Hematopoietic multipotent progenitor cell treated with erythropoietin and hydrocortisone succinate and interleukin-3 and kit ligand, for 17 days (in vitro differentiated cells): ENCODE measurements around the gene ITCH.
"Not testable (repeated sequence)": the region's sequence is repeated elsewhere in the genome, so short reads cannot be mapped to it uniquely, and the experiment has no call there.

Experiments
- DNase-seq: peaks from one replicate; pipeline ENCODE4 v3.0.0-alpha.2; 2015; ENCODE audit warnings: low spot score

The ITCH gene

DNA sequence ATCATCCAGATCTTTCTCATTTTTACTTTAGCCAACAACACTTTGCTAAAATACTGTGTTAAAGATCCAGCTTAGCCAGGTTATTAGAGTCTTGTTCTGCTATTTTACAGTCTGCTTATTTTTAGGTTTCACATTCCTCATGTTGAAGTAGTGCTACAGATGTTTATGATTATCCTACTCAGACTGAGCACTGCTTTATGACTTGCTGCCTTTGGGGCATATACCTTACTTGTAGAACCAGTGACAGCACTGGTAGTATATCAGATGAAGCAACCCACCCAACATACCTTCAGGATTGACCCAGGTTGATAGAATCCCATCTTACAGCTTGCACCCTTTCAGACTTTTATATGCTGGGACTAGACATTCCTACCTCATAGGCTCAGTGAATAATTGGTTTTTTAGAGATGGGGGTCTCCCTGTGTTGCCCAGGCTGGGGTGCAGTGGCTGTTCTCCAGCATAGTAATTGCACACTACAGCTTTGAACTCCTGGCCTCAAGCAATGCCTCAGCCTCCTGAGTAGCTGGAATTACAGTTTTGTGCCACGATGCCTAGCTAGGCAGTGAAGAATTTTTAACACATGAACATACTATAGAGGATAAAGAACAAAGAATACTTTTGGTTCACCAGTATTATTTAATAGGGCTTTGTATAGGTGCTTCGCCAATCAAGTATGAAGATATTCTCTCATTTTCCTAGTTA lies 89.4 kb downstream of the ITCH start:
- DNase-seq = no peak

DNA sequence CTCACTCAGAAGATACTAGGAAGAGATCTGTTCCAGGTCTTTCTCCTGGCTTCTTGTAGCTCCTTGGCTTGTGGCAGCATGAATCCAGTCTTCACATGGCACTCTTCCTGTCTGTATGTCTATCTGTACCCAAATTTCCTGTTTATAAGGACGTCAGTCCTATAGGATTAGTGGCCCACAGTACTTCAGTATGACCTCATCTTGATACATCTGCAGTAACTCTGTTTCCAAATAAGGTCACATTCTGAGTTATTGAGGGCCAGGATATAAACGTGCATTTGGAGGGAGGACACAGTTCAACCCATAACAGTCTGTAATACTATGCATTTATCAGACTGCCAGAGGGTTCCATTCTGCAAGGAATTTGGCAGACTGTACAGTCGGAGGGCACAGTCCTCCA lies 95.6 kb downstream of the ITCH start:
- no peak for DNase-seq

DNA sequence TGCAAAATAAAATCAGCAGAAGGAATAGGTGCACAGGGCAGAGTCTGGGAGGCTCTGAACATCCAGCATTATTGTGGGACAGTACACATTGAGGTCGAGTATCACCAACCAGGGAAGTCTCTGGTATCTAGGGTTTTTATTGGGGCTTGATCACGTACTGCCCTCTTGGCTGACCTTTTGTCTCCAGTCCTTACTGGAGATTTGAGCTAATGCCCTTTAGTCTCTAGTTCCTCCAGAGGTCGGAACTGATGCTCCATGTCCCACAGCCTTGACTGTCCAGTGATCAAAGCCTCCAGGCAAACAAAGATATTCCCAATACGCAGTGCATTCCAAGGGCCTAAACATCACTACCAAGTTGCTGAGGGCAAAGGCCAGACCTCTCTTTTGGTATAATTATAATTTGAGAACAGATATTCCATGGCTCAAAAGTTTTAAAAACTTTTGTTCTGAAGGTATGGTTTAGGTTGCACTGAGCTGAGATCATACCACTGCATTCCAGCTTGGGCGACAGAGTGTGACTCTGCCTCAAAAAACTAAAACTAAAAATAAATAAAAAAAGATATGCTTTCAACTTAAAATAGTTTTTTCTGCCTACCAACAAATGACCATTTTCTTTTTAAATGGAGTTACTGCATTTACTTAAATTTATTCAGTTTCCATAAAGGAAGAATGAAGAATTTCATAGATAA lies 96.3 kb downstream of the ITCH start:
- no peak for DNase-seq

DNA sequence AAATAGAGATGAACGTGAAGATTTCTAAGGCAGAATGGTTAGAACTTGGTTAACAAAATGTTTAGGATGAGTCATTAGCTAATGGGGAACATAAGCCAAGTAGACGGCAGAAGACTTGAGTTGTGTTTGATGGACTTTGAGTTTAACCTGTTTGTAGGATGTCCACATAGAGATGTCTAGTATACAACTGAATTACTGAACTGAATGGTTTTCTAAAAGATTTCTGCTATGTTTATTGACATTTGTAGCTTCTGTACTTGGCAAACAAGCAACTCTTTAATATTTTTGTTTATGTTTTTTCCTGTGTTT lies 98.7 kb downstream of the ITCH start:
- no peak for DNase-seq

DNA sequence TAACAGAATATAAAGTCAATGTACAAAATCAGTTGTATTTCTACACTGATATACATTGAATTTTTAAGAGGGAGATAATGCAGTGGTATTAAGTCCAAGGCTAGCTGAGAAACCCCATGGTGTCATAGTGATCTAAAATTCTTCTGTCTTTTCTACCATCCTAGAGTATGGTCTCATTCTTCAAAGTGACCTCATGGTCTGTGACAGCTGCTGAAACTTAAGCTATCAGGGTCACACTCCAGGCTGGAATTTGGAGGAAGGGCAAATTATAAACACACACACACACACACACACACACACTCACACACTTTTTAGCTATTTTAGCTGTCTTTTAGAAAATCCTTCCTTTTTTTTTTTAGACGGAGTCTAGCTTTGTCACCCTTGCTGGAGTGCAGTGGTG lies 105.9 kb downstream of the ITCH start:
- DNase-seq = no peak

DNA sequence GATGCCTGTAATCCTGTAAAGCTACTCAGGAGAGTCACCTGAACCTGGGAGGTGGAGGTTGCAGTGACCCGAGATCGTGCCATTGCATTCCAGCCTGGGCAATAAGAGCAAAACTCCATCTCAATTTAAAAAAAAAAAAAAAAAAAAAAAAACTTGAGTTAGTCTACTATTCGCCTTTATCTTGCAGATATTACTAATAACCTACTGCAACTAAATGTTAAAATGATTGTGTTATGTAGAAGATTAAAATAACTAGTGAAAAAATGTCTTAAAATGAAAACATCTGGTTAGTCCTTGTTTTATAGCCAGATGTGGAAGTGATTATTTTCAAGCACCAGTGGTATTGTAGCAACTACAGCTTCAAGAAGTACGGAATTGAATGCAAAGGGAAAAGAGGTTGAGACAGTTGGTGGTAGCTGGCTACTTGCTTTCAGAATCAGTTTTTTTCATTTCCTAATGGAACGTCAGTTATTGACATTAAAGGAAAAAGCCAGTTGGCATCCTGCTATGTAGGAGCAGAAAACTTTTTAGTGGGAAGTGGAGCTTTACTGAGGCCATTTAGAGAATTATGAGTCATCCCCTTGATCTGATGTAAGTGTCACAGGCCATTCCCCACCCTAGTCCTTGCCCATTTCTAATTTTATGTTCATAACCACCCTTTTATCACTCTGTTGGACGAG lies 109.3 kb downstream of the ITCH start:
- DNase-seq = peak; percentile 23

DNA sequence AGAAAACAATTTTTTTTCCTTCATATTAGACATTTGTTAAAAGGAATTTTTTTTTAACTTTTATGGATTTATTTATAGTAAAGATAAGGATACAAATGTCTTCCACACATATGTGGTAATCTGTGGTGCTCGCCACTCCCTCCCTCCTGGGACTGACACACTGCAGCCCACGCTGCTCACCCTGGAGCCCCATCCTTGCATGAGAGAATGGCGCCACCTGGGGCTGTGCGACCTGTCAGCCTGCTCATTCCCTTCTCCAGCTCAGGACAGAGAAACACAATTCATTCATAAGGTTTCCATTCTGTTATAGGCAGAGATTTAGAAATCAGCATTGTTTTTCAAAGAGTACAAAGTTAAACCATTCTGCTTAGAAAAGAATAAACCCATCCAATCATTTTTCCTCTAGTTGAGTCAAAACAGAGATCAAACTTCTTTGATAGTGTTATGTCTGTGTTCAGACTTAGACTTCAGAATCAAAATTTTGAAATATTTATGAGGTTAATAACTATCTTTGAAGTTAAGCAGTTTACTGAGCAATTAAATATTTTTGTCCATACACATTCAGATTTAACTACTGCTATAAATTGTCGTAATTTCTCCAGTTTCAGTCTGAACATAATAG lies 110.3 kb downstream of the ITCH start:
- DNase-seq = peak; percentile 46

DNA sequence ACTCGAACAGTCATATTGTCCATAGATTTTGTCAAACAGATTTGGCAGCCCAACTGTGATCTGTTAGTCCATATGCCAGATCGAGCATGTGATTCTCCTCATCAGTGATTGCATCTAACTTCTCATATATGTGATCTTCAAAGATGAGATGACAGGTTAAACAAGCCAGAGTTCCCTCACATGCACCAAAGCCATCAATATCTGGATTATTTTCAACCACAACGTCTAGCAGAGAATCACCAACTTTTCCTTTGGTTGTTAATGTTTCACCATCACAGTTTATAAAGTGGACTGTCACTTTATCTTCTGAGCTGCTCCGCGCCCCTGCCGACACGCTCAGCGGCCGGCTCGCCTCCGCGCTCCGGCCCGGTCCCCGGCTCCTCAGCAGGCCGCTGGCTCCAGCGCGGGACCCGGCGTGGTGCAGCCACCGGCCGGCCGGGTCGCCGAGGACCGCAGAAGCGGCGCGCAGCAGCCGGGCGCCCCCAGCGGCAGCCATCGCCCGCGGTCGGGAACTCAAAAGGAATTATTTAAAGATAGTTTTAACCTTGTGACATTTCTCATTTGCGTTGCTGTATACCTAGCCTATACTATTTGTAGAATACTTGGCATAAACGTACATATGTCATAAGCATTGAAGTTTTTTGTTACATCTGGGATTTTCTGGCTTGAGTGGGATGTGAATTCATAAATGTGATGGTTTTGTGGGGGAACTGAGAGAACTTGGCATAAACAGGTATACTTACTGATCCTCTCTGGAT lies 113.1 kb downstream of the ITCH start:
- peak; percentile 19 for DNase-seq

DNA sequence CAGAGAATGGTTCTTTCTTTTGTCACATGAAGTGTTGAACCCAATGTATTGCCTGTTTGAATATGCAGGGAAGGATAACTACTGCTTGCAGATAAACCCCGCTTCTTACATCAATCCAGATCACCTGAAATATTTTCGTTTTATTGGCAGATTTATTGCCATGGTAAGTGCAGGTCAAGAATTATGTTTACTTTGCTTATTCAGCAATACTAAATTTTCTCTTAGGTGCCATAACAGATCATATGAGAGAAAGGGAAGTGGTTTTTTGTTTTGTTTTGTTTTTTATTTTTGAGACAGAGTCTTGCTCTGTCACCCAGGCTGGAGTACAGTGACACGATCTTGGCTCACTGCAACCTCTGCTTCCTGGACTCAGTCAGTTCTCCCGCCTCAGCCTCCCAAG lies 116.6 kb downstream of the ITCH start:
- DNase-seq = no peak

DNA sequence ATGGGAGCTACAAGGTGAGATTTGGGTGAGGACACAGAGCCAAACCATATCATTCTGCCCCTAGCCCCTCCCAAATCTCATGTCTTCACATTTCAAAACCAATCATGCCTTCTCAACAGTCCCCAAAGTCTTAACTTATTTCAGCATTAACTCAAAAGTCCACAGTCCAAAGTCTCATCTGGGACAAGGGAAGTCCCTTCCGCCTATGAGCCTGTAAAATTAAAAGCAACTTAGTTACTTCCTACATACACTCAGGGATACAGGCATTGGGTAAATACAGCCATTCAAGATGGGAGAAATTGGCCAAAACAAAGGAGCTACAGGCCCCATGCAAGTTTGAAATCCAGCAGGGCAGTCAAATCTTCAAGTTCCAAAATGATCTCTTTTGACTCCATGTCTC lies 119.1 kb downstream of the ITCH start:
- not testable (repeated sequence) for DNase-seq

DNA sequence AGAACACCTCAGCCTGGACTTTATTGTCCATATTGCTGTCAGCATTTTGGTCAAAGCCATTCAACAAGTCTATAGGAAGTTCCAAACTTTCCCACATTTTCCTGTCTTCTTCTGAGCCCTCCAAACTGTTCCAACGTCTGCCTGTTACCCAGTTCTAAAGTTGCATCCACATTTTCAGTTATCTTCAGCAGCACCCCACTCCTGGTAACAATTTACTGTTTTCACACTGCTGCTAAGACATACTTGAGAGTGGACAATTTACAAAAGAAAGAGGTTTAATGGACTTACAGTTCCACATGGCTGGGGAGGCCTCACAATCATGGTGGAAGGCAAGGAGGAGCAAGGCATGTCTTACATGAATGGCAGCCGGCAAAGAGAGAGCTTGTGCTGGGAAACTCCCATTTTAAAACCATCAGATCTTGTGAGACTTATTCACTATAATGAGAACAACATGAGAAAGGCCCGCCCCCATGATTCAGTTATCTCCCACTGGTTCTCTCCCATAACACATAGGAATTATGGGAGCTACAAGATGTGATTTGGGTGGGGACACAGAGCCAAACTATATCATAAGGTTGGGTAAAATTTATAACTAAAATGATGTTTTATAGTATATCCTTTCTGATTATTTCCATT lies 120.6 kb downstream of the ITCH start:
- DNase-seq = not testable (repeated sequence)

DNA sequence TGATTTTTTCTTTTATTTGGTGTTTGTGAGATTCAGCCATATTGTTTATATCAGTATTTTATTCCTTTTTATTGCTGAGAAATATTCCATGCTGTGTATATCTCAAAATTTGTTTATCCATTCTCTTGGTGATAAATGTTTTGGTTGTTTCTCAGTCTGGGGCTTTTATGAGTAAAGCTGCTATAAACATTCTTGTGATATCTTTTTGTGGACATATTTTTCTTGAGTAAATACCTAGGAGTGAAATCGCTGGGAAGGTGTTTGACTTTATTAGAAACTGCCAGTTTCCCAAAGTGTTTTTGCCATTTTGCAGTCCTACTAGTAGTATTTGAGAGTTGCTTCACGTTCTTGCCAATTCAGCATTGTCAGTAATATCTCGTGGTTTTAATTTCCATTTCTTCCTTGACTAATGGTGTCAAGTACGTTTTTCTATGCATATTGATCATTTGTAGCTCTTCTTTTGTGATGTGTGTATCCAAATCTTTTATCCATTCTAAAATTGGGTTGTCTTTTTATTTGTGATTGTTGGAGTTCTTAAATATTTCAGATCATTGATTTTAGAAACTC lies 122.1 kb downstream of the ITCH start:
- no peak for DNase-seq

DNA sequence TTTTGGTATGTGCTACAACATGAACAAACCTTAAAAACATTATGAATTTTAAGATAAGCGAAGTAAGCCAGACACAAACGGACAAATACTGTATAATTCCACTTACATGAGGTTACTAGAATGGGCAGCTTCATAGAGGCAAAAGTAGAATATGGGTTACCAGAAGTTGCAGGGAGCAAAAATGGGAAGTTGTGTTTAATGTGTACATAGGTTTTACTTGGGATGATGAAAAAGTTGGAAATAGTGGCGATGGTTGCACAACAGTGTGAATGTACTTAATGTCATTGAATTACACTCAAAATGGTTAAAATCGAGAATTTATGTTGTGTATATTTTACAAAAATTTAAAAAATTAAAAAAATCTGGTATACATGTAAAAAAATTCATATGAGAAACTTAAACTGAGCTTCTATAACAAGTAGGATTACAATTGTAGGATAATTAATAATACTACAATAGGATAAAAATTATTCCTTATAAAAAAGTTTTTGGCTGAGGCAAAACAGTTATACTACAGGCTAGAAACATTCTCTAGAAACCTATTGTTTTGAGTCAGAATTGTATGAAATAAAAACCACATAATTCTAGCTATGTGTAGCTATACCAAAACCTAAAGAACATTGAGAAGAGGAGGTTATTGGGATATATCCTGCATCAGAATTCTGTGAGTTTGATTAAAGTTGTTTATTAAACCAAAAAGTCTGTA lies 128.3 kb downstream of the ITCH start:
- no peak for DNase-seq

DNA sequence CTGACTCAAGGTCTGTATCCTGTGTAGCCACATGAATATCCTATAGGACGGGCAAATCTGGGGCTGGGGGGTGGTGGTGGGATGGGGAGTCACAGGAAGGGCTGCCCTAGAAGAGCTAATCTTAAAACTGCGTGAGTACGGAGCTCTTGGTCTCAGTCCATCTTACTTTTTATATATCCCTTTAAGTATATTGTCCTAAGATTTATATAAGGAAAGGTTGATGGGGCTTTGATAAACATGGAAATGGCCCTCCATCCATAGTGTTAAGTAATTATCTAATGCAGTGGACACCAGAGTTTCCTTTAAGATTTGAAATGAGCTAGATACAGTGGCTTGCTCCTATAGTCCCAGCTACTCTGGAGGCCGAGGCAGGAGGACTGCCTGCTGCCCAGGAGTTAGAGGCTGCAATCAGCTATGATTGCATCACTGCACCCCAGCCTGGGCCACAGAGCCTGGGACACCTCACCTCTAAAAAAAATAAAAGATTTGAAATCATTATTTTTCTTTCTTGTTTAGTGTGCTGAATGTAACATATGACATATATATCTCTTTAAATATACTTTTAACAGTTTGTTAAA lies 128.9 kb downstream of the ITCH start:
- no peak for DNase-seq

DNA sequence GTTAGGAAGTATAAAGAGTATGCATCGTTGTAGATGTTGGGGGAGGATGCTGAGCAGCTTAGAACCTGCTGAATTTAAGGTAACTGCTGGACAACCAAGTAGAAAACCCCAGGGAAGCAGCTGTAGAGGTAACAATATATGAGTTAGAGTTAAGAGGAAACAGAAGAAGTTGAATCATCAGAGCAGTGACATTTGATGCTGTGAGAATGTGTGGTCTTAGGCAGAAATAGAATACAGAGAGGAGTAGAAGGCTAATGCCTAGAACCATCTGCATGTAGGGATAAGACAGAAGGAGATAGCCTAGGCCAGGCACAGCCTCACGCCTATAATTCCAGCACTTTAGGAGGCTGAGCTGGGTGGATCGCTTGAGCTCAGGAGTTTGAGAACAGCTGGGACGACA lies 130.6 kb downstream of the ITCH start:
- no peak for DNase-seq

DNA sequence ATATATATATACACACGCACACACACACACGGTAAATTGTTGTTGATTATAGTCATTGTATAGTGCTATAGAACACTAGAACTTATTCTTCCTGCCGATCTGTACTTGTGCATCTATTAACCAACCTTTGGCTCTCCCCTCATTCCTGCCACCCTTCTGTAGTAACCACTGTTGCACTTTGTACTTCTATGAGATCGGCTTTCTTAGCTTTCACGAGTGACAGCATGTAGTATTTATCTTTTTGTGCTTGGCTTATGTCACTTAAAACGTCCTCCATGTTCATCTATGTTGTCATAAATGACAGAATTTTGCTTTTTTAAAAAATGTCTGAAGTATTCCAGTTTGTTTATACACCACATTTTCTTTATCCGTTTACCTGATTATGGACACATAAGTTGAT lies 132.2 kb downstream of the ITCH start:
- DNase-seq = no peak

DNA sequence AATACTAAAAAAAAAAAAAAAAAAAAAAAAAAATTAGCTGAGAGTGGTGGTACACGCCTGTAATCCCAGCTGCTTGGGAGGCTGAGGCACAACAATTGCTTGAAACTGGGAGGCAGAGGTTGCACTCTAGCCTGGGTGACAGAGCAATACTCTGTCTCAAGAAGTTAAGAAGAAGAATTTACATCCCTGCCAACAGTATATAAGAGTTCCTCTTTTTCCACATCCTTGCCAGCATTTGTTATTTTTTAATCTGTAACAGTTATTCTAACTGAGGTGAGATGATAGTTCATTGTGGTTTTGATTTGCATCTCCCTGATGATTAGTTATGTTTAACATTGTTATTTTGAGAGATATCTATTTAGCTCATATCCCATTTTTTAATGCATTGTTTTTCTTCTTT lies 132.8 kb downstream of the ITCH start:
- no peak for DNase-seq

DNA sequence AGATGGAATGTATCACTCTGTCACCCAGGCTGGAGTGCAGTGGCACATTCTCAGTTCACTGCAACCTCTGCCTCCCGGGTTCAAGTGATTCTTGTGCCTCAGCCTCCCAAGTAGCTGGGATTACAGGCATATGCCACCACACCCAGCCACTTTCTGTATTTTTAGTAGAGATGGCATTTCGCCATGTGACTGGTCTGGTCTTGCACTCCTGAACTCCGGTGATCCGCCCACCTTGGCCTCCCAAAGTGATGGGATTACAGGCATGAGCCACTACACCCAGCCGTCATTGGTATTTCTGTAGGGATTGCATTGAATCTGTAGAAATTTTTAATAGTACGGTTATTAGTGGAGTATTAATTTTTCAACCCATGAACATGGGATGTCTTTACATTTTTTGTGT lies 134.5 kb downstream of the ITCH start:
- DNase-seq = not testable (repeated sequence)

DNA sequence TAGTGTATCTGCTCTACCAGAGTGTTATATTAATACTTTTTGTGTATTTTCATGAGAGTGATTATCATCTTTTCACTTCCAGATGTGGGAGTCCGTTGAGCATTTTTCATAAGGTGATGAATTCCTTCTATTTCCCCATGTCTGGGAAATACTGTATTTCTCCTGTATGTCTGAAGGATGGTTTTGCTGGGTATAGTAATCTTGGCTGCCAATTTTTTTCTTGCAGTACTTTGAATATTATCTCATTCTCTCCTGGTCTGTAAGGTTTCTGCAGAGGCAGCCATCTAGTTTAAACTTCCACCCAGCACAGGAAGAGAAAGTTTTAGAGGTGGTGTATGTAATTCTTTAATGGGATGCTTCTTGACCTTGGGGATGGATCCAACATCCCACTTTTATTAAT lies 137.8 kb downstream of the ITCH start:
- no peak for DNase-seq

DNA sequence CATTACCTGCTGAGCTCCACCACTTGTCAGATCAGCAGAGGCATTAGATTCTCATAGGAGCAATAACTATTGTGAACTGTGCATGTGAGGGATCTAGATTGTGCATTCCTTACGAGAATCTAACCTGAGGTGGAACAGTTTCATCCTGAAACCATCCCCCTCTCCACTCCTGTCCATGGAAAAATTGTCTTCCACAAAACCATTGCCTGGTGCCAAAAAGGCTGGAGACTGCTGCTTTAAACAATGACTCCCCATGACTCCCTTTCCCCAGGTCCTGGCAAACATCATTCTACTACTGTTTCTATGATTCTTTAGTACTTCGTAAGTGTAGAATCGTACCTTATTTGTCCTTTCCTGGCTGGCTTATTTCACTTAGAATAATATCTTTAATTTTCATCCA lies 143.4 kb downstream of the ITCH start:
- DNase-seq = no peak
